Left lung (tissue), 10 donors: ENCODE measurements around the gene CDC42EP4. TPM values are rescaled to one million over a fixed set of nuclear protein-coding genes. Genes with fewer than 3 reads are reported as not detected.

Experiments
- ATAC-seq: fragments of 200-7000 bp; cut with Tn5 transposase; one replicate; pipeline ENCODE4 v1.9.1; 2020; ENCODE audit warnings: moderate library complexity
- DNase-seq, 4 donors: peaks; one replicate each; pipeline ENCODE4 v3.0.0-alpha.2; 2013 to 2020
- H3K27ac ChIP-seq, 2 donors: fragments of 200-600 bp; sonication (generic) in 1 of 2; one replicate each; pipeline versions ENCODE4 v1.5.0 to v1.8.0; 2020 to 2021
- H3K27me3 ChIP-seq, 2 donors: fragments of 200-600 bp; sonication (generic) in 1 of 2; one replicate each; pipeline versions ENCODE4 v1.5.0 to v1.8.0; 2020 to 2021
- H3K36me3 ChIP-seq, 2 donors: fragments of 200-600 bp; sonication (generic) in 1 of 2; one replicate each; pipeline versions ENCODE4 v1.5.0 to v1.8.0; 2020 to 2021
- H3K4me1 ChIP-seq, 2 donors: fragments of 200-600 bp; one replicate each; pipeline ENCODE4 v1.8.0; 2021
- H3K4me3 ChIP-seq, 2 donors: fragments of 200-600 bp; sonication (generic) in 1 of 2; one replicate each; pipeline versions ENCODE4 v1.5.0 to v1.8.0; 2020 to 2021; ENCODE audit warnings: mild to moderate bottlenecking in 1 of 2
- H3K9me3 ChIP-seq, 2 donors: fragments of 200-600 bp; sonication (generic) in 1 of 2; one replicate each; pipeline versions ENCODE4 v1.5.0 to v1.8.0; 2020 to 2021
- intact Hi-C, 2 donors: fragments of 100-400 bp; cut with DNase I; formaldehyde crosslinking; loops; one replicate each; pipeline versions ENCODE4 v1.11.2 to v1.14.2; 2022
- polyA plus RNA-seq, 6 donors: library from polyadenylated mRNA; unstranded; fragments of 120-200 nt; gene quantifications; one replicate each; pipeline ENCODE4 v1.2.1, GENCODE V29; 2013; ENCODE audit not compliant: insufficient read length in 6 of 6
- total RNA-seq, 2 donors: library from RNA; stranded (reverse); fragmentation: NEBNext Ultra II Directional; extraction: Animal tissue kit (Norgen Biotek cat#: 25700); gene quantifications; one replicate each; pipeline ENCODE4 v1.2.1, GENCODE V29; 2021
- TF ChIP-seq, protein P1 (sequence below), 2 donors: fragments of 200-600 bp; sonication (generic) in 1 of 2; IDR thresholded peaks; one replicate each; pipeline versions ENCODE4 v1.5.0 to v1.8.0; 2021; ENCODE audit warnings: antibody characterized with exemption in 2 of 2
- donor health status: DM: no; HTN: yes; CAD: no.
- donor health status: DM: no; HTN: no; CAD: no.

Gene CDC42EP4
- total and polyA plus RNA-seq, 8 donors = 30.2 to 86.3 (median 67.1) TPM

DNA sequence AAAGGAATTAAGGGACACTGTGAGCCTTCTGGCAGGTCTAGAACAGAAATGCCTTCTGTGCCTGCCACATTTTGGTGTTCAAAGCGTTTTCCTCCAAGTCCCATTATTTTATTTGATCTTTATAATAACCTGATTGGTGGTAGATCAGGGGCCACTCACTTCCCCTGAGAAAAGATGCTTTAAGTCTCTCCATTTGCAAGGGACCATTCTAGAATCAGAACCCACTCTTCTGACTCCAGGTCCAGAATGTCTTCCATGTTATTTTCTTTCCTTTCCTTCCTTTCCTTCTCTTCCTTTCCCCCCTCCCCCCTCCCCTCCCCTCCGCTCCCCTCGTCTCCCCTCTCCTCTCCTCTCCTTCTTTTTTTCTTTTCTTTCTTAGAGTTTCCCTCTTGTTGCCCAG, 19.3 kb upstream of the CDC42EP4 start:
- DNase-seq = no peak
- TF ChIP-seq, protein P1, sequence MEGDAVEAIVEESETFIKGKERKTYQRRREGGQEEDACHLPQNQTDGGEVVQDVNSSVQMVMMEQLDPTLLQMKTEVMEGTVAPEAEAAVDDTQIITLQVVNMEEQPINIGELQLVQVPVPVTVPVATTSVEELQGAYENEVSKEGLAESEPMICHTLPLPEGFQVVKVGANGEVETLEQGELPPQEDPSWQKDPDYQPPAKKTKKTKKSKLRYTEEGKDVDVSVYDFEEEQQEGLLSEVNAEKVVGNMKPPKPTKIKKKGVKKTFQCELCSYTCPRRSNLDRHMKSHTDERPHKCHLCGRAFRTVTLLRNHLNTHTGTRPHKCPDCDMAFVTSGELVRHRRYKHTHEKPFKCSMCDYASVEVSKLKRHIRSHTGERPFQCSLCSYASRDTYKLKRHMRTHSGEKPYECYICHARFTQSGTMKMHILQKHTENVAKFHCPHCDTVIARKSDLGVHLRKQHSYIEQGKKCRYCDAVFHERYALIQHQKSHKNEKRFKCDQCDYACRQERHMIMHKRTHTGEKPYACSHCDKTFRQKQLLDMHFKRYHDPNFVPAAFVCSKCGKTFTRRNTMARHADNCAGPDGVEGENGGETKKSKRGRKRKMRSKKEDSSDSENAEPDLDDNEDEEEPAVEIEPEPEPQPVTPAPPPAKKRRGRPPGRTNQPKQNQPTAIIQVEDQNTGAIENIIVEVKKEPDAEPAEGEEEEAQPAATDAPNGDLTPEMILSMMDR (IDR thresholded peaks at IDR 0.05) = no peak

DNA sequence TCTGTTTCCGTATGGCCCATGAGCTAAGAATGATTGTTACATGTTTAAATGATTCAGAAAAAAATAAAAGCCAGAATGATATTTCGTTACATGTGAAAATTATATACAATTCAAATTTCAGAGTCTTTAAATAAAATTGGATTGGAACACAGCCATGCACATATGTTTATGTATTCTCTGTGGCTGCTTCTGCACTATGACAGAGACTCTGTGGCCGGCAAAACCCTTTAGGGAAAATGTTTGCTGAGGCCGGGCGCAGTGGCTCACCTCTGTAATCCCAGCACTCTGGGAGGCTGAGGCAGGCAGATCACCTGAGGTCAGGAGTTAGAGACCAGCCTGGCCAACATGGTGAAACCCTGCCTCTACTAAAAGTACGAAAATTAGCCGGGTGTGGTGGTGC, 15.9 kb upstream of the CDC42EP4 start:
- H3K36me3 ChIP-seq = no peaks in the 10 kb centered on the region
- TF ChIP-seq, protein P1 (IDR thresholded peaks at IDR 0.05) = no peak
- no peaks in the 10 kb centered on the region for H3K9me3 ChIP-seq
- no peak overlapping the region for H3K4me3 ChIP-seq
- no peak for ATAC-seq
- no peak for DNase-seq
- no peak overlapping the region for H3K27ac ChIP-seq
- H3K27me3 ChIP-seq = peaks cover 0 to 16% of the 10 kb centered on the region in 2 donors
- intact Hi-C loops = no loop called here
- no peaks in the 10 kb centered on the region for H3K4me1 ChIP-seq

More for the DNA sequence above, 19.3 kb upstream of the CDC42EP4 start:
- H3K27ac ChIP-seq = no peak overlapping the region
- H3K36me3 ChIP-seq = no peaks in the 10 kb centered on the region
- peaks cover 2 to 7% of the 10 kb centered on the region in 2 donors for H3K4me1 ChIP-seq
- H3K27me3 ChIP-seq = no peaks in the 10 kb centered on the region
- H3K9me3 ChIP-seq = no peaks in the 10 kb centered on the region
- intact Hi-C loops = no loop called here
- H3K4me3 ChIP-seq = no peak overlapping the region
- no peak for ATAC-seq

DNA sequence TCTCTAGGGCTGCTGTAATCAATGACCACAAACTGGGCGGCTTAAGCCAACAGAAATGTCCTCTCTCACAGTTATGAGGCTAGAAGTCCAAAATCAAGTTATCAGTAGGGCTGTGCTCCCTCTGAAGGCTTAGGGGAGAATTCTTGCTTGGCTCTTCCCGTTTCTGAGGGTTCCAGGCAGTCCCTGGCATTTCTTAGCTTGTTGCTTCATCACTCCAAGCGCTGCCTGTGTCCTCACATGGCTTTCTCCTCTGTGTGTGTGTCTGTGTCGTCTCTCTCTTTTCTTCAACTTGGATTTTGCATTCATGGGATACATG, 13.7 kb upstream of the CDC42EP4 start:
- H3K27me3 ChIP-seq = peaks cover 0 to 16% of the 10 kb centered on the region in 2 donors
- ATAC-seq (peak; percentile 74), DNase-seq (peak in 2 of 4 donors; percentile 72 to 88)
- no peaks in the 10 kb centered on the region for H3K36me3 ChIP-seq
- no peak overlapping the region for H3K27ac ChIP-seq
- TF ChIP-seq, protein P1 (IDR thresholded peaks at IDR 0.05) = no peak
- no peak overlapping the region for H3K4me3 ChIP-seq
- no peaks in the 10 kb centered on the region for H3K4me1 ChIP-seq
- H3K9me3 ChIP-seq = no peaks in the 10 kb centered on the region
- intact Hi-C loops = no loop called here

DNA sequence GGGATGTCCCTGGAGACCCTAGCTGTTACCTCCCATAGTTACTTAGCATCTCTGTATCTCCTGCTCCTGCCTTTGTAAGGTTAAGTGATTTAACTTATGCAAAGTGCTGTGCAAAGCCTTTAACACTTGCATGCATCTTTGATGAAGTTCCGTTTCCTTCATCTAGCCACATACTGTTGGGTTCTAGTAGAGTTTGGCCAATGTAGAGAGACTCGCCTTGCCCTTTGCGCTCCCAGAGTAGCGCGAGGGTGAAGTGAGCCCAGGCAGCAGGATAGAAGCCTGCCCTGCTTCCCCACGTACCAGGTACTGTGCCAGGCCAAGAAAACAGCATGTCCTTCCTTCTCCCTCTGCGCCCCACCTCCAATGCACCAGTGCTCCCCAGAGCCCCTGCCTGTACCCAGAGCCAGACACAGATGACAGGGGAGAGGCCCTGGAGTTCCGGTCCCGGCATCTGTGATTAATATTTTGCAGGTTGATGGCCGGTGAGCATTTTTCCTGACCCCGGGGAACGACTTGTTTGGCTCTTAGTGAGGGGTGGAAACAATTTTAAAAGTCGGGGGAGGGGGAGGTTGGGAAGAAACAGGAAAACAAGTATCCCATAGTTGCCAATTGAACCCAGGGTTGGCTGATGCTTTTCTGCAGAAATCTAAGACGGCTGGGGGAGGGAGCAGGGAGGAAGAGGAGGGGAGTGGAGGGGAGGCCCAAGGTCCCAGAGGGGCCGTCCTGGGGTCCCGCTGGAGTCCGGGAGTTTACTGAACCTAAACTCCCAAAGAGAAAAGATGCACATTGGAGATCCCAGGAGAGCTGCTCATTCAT, 13.1 kb upstream of the CDC42EP4 start:
- Histone ChIP-seq H3K4me3 (no peak overlapping the region), H3K27me3 (peaks cover 0 to 16% of the 10 kb centered on the region in 2 donors), H3K36me3 (no peaks in the 10 kb centered on the region), H3K27ac (no peak overlapping the region), H3K9me3 (no peaks in the 10 kb centered on the region), H3K4me1 (no peaks in the 10 kb centered on the region)
- ATAC-seq (no peak), DNase-seq (no peak)
- TF ChIP-seq, protein P1 (IDR thresholded peaks at IDR 0.05) = no peak
- intact Hi-C loops = no loop called here

DNA sequence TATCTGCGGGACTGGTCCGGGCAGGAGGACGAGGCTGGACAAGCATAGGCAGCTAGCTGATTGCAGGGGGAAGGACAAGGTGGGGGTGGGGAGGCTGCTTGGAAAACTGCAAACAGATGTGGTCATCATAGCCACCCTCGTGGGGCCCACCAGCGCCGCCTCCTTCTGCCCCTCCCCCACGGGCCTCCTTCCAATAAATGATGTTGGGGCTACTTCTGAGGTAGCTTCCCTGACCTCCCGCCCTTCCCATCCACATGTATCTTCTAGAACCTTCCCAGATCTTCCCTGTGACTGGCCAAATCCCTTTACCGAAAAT, 12.3 kb upstream of the CDC42EP4 start:
- TF ChIP-seq, protein P1 (IDR thresholded peaks at IDR 0.05) = no peak
- Histone ChIP-seq H3K9me3 (no peaks in the 10 kb centered on the region), H3K4me3 (no peak overlapping the region), H3K36me3 (no peaks in the 10 kb centered on the region), H3K27me3 (peaks cover 0 to 16% of the 10 kb centered on the region in 2 donors), H3K27ac (no peak overlapping the region), H3K4me1 (no peaks in the 10 kb centered on the region)
- intact Hi-C loops = no loop called here
- DNase-seq (peak in 1 of 4 donors; percentile 70), ATAC-seq (no peak)
